ENCODE data around the gene KLHL29. TPM values are rescaled to one million over a fixed set of nuclear protein-coding genes. Genes with fewer than 3 reads are reported as not detected.

The KLHL29 gene
- polyA plus RNA-seq, 1 donor from 2014 or later: 42.4 TPM

DNA sequence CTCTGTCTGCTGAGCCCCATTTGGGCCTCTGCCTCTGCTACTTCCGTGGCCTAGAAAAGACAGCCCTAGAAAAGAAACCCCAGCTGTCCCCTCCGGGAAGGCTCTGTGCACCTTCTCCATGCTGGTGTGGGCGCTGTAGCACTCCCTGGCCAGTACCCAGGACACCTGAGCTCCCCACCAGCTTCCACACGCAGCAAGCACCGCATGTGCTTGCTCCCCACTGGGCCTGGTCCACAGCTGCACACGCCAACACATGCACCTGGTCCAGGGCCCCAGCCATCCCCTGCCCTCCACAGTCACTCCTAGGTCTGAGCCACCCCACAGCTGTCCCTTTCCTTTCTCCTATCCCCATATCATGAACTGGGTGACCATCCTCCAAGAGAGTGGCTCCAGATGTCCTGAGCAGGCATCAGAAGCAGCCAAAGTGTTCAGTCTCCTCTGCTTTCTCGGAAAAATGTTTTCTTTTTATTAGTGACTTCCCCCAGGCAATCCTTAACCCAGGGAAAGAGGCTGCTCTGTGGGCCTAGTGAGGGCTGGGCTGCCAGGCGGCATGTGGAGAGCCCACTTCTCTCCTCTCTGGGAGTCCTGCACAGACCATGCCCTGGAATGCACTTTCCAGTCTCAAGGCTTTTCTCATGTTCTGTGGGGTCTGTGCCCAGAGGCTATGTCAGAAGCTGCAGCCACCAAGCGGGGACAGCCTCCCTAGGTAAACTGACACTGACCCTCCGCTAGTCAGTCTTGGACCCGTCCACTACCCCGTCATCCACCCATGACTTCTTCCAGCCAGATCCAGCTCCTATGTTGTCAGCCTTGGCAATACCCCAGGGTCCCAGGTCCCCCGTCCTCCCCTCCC is 133.7 kb downstream of the KLHL29 start:
- Histone ChIP-seq H3K9ac (ENCODE audit: low read length) (no peak overlapping the region), H3K9me3 (ENCODE audit: low read length) (no peaks in the 10 kb centered on the region), H3K79me2 (replicated peaks; ENCODE audit: insufficient read depth, low read length) (no peaks in the 10 kb centered on the region), H3K9me2 (ENCODE audit: insufficient read depth, low read length) (no peaks in the 10 kb centered on the region), H3K27ac (ENCODE audit: low read length) (no peak overlapping the region), H4K20me1 (ENCODE audit: insufficient read depth) (peaks cover 10% of the 10 kb centered on the region), H3K27me3 (ENCODE audit: insufficient read depth, low read depth, low read length) (no peaks in the 10 kb centered on the region), H3K36me3 (ENCODE audit: insufficient read depth, low read length) (no peaks in the 10 kb centered on the region), H3F3A (ENCODE audit: insufficient read depth, low read length, poor library complexity, severe bottlenecking) (no peaks in the 10 kb centered on the region), H3K4me3 (ENCODE audit: low read length) (no peak overlapping the region), H3K4me2 (ENCODE audit: low read length) (no peak overlapping the region), H2AFZ (ENCODE audit: low read depth, low read length) (no peak overlapping the region)
- TF ChIP-seq, protein P1, sequence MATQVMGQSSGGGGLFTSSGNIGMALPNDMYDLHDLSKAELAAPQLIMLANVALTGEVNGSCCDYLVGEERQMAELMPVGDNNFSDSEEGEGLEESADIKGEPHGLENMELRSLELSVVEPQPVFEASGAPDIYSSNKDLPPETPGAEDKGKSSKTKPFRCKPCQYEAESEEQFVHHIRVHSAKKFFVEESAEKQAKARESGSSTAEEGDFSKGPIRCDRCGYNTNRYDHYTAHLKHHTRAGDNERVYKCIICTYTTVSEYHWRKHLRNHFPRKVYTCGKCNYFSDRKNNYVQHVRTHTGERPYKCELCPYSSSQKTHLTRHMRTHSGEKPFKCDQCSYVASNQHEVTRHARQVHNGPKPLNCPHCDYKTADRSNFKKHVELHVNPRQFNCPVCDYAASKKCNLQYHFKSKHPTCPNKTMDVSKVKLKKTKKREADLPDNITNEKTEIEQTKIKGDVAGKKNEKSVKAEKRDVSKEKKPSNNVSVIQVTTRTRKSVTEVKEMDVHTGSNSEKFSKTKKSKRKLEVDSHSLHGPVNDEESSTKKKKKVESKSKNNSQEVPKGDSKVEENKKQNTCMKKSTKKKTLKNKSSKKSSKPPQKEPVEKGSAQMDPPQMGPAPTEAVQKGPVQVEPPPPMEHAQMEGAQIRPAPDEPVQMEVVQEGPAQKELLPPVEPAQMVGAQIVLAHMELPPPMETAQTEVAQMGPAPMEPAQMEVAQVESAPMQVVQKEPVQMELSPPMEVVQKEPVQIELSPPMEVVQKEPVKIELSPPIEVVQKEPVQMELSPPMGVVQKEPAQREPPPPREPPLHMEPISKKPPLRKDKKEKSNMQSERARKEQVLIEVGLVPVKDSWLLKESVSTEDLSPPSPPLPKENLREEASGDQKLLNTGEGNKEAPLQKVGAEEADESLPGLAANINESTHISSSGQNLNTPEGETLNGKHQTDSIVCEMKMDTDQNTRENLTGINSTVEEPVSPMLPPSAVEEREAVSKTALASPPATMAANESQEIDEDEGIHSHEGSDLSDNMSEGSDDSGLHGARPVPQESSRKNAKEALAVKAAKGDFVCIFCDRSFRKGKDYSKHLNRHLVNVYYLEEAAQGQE (IDR thresholded peaks at IDR 0.05; ENCODE audit: borderline replicate concordance): no peak
- no peak for TF ChIP-seq CTCF (IDR thresholded peaks at IDR 0.05; ENCODE audit: poor library complexity, severe bottlenecking)
- no peak for TF ChIP-seq RAD21 (conservative IDR thresholded peaks at IDR 0.05)
- no peak for TF ChIP-seq EP300 (conservative IDR thresholded peaks at IDR 0.05; ENCODE audit: poor library complexity, severe bottlenecking)
- no peak for TF ChIP-seq EZH2 (IDR thresholded peaks at IDR 0.05; ENCODE audit: borderline replicate concordance, insufficient read depth, low read length, poor library complexity, severe bottlenecking)
- no peak for TF ChIP-seq SMC3 (conservative IDR thresholded peaks at IDR 0.05; ENCODE audit: poor library complexity)
- TF ChIP-seq TAF1 (IDR thresholded peaks at IDR 0.05; ENCODE audit: low read depth): no peak
- TF ChIP-seq MXI1 (conservative IDR thresholded peaks at IDR 0.05; ENCODE audit: poor library complexity, severe bottlenecking): no peak
- no peak for TF ChIP-seq POLR2AphosphoS5 (IDR thresholded peaks at IDR 0.05)

DNA sequence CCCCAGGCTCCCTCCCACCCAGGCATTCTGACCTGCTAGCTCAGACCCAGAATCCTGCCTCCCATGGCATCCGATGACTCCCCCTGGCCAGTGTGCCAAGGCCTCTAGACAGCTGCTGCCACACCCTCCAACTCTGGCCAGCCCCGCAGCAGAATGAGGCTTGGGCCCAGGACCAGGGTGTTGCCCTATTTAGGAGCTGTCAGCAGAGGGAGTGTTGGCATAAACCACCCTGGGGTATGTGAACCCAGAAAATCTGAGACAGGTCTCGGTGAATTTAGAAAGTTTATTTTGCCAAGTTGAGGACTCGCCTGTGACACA is 134.3 kb downstream of the KLHL29 start:
- no peak overlapping the region for H3K4me3 ChIP-seq (ENCODE audit: low read length)
- no peaks in the 10 kb centered on the region for H3K9me3 ChIP-seq (ENCODE audit: low read length)
- no peak overlapping the region for H3K4me2 ChIP-seq (ENCODE audit: low read length)
- no peak overlapping the region for H3K9ac ChIP-seq (ENCODE audit: low read length)
- no peak overlapping the region for H2AFZ ChIP-seq (ENCODE audit: low read depth, low read length)
- H3K9me2 ChIP-seq (ENCODE audit: insufficient read depth, low read length): no peaks in the 10 kb centered on the region
- no peaks in the 10 kb centered on the region for H3K79me2 ChIP-seq (replicated peaks; ENCODE audit: insufficient read depth, low read length)
- no peaks in the 10 kb centered on the region for H3K27me3 ChIP-seq (ENCODE audit: insufficient read depth, low read depth, low read length)
- TF ChIP-seq POLR2AphosphoS5 (IDR thresholded peaks at IDR 0.05): no peak
- no peak for TF ChIP-seq MXI1 (conservative IDR thresholded peaks at IDR 0.05; ENCODE audit: poor library complexity, severe bottlenecking)
- H3K27ac ChIP-seq (ENCODE audit: low read length): no peak overlapping the region
- no peaks in the 10 kb centered on the region for H3F3A ChIP-seq (ENCODE audit: insufficient read depth, low read length, poor library complexity, severe bottlenecking)
- H4K20me1 ChIP-seq (ENCODE audit: insufficient read depth): peaks cover 11% of the 10 kb centered on the region
- H3K36me3 ChIP-seq (ENCODE audit: insufficient read depth, low read length): no peaks in the 10 kb centered on the region
